ENCODE measurements around the gene TTC4. TPM values are rescaled to one million over a fixed set of nuclear protein-coding genes. Genes with fewer than 3 reads are reported as not detected.

Gene TTC4
- total RNA-seq, 1 experiment from 2014 or later: 25.2 TPM

DNA sequence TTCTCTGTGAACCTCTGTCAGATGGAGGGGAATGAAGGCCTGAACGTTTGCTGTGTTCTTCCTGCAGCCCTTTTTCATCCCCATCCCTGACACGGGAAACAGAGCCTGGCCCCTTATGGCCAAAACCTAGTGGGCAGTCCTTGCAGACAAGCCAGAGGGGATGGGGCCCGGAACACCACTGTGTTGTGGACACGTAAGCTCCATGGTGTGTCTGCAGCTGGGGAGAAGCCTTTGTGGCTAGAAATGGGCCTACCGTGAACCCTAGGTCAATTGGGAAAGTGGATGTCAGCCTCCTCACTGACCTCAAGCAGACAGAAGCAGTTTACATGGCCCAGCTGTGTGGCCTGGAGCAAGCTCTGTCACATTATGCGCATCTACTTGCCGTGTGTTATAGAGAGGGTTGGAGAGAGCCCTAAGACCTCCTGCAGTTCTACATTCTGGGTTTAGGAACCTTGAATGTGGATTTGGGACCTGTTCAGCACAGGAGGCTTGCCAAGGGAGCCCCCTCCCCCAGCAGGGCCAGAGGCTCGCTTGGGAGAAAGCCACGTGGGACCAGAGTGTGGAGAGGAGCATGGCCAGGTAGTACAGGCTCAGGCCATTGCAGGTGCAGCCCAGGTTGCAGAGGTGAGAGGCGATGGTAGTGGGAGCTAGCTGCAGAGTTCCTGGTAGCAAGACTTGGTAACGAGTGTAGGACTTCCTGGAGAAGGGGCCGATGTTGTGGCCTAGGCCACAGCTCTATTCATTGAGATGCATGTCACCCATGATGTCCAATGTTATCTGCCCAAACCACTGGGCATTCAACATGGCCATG is 28.0 kb downstream of the TTC4 start:
- H3K36me3 ChIP-seq (ENCODE audit: control insufficient read depth, insufficient read depth, low read length): peaks cover 13% of the 10 kb centered on the region; the same call in 1 of the 2 replicates
- TF ChIP-seq, protein P1, sequence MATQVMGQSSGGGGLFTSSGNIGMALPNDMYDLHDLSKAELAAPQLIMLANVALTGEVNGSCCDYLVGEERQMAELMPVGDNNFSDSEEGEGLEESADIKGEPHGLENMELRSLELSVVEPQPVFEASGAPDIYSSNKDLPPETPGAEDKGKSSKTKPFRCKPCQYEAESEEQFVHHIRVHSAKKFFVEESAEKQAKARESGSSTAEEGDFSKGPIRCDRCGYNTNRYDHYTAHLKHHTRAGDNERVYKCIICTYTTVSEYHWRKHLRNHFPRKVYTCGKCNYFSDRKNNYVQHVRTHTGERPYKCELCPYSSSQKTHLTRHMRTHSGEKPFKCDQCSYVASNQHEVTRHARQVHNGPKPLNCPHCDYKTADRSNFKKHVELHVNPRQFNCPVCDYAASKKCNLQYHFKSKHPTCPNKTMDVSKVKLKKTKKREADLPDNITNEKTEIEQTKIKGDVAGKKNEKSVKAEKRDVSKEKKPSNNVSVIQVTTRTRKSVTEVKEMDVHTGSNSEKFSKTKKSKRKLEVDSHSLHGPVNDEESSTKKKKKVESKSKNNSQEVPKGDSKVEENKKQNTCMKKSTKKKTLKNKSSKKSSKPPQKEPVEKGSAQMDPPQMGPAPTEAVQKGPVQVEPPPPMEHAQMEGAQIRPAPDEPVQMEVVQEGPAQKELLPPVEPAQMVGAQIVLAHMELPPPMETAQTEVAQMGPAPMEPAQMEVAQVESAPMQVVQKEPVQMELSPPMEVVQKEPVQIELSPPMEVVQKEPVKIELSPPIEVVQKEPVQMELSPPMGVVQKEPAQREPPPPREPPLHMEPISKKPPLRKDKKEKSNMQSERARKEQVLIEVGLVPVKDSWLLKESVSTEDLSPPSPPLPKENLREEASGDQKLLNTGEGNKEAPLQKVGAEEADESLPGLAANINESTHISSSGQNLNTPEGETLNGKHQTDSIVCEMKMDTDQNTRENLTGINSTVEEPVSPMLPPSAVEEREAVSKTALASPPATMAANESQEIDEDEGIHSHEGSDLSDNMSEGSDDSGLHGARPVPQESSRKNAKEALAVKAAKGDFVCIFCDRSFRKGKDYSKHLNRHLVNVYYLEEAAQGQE (IDR thresholded peaks at IDR 0.05; ENCODE audit: insufficient read depth in 1 of 2, low read depth in 2 of 2, low read length in 1 of 2): no peak
- TF ChIP-seq, protein P2, sequence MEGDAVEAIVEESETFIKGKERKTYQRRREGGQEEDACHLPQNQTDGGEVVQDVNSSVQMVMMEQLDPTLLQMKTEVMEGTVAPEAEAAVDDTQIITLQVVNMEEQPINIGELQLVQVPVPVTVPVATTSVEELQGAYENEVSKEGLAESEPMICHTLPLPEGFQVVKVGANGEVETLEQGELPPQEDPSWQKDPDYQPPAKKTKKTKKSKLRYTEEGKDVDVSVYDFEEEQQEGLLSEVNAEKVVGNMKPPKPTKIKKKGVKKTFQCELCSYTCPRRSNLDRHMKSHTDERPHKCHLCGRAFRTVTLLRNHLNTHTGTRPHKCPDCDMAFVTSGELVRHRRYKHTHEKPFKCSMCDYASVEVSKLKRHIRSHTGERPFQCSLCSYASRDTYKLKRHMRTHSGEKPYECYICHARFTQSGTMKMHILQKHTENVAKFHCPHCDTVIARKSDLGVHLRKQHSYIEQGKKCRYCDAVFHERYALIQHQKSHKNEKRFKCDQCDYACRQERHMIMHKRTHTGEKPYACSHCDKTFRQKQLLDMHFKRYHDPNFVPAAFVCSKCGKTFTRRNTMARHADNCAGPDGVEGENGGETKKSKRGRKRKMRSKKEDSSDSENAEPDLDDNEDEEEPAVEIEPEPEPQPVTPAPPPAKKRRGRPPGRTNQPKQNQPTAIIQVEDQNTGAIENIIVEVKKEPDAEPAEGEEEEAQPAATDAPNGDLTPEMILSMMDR (IDR thresholded peaks at IDR 0.05): no peak
- no peak for TF ChIP-seq TCF7L2 (IDR thresholded peaks at IDR 0.05; ENCODE audit: low read depth, low read length)
- TF ChIP-seq SIN3A (IDR thresholded peaks at IDR 0.05; ENCODE audit: borderline replicate concordance, insufficient read depth, low read depth, low read length): no peak
- CTCF ChIA-PET: no interaction called here
- ATAC-seq: no peak
- intact Hi-C loops (cut with micrococcal nuclease; ENCODE audit: unreplicated experiment) (no loop called here), in situ Hi-C loops (cut with HindIII; ENCODE audit: low pct_unique_long_range_greater_than_20kb, low sequenced_read_pairs) (no loop called here)
- H3K4me3 ChIP-seq (ENCODE audit: low read depth in 2 of 2, low read length in 2 of 2): no peak overlapping the region
- no peak for DNase-seq (ENCODE audit: low read depth, low spot score)
- no TSS peak for BruUV-seq (replicated peaks)
- H3K9me3 ChIP-seq (ENCODE audit: control insufficient read depth, insufficient read depth, low read depth, low read length): no peaks in the 10 kb centered on the region
- POLR2A ChIA-PET: no interaction called here
- H3K4me1 ChIP-seq (ENCODE audit: control insufficient read depth, insufficient read depth, low read length): no peaks in the 10 kb centered on the region
- no peaks in the 10 kb centered on the region for H3K27me3 ChIP-seq (ENCODE audit: control insufficient read depth, insufficient read depth, low read length)
- H3K27ac ChIP-seq (ENCODE audit: low read length): no peak overlapping the region

DNA sequence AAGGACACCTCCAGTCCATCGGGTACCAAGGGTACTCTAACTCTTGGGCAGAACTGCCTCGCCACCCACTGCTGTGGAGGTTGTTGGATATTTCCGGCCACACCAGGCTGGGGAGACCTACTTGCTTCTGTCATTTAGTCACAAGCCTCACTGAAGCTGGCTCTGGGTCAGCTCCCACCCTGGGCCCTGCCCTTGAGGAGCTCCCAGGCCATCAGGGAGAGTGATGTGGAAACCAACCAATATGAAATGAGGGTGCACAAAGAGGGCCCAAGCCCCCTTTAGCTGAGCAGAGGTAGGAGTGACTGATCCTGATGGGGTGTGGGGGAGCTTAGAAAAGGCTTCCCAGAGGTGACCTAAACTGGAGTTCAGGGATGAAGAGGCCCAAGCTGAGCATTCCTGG is 29.0 kb downstream of the TTC4 start:
- Histone ChIP-seq H3K4me1 (ENCODE audit: control insufficient read depth, insufficient read depth, low read length) (no peaks in the 10 kb centered on the region), H3K4me3 (ENCODE audit: low read depth in 2 of 2, low read length in 2 of 2) (no peak overlapping the region), H3K27ac (ENCODE audit: low read length) (no peak overlapping the region), H3K9me3 (ENCODE audit: control insufficient read depth, insufficient read depth, low read depth, low read length) (no peaks in the 10 kb centered on the region), H3K36me3 (ENCODE audit: control insufficient read depth, insufficient read depth, low read length) (peaks cover 9% of the 10 kb centered on the region; the same call in 1 of the 2 replicates), H3K27me3 (ENCODE audit: control insufficient read depth, insufficient read depth, low read length) (no peaks in the 10 kb centered on the region)
- no peak for ATAC-seq
- intact Hi-C loops (cut with micrococcal nuclease; ENCODE audit: unreplicated experiment) (no loop called here), in situ Hi-C loops (cut with HindIII; ENCODE audit: low pct_unique_long_range_greater_than_20kb, low sequenced_read_pairs) (no loop called here)
- CTCF ChIA-PET: no interaction called here
- no peak for DNase-seq (ENCODE audit: low read depth, low spot score)
- no TSS peak for BruUV-seq (replicated peaks)
- POLR2A ChIA-PET: no interaction called here
- TF ChIP-seq POLR2AphosphoS5 (IDR thresholded peaks at IDR 0.05; ENCODE audit: low read depth, low read length): no peak
- TF ChIP-seq, protein P1 (IDR thresholded peaks at IDR 0.05; ENCODE audit: insufficient read depth in 1 of 2, low read depth in 2 of 2, low read length in 1 of 2): no peak
- TF ChIP-seq, protein P2 (IDR thresholded peaks at IDR 0.05): no peak
- no peak for TF ChIP-seq TCF7L2 (IDR thresholded peaks at IDR 0.05; ENCODE audit: low read depth, low read length)
- TF ChIP-seq SIN3A (IDR thresholded peaks at IDR 0.05; ENCODE audit: borderline replicate concordance, insufficient read depth, low read depth, low read length): no peak

Measured in Panc1 (cell line).